Measurements from ENCODE around the gene FMNL1.

The FMNL1 gene

GRCh38 chr17:45232514-45233422, 11.1 kb downstream of the FMNL1 start:
- Histone ChIP-seq H3K27ac (replicated peaks) (no peak overlapping the region), H3K27me3 (ENCODE audit: insufficient read depth, poor library complexity, severe bottlenecking) (no peaks in the 10 kb centered on the region), H3K4me3 (replicated peaks; ENCODE audit: insufficient read depth, low read length) (no peak overlapping the region)
- no peak for DNase-seq (ENCODE audit: low read depth in 1 of 2, low spot score in 1 of 2)
- TF ChIP-seq, protein P1, sequence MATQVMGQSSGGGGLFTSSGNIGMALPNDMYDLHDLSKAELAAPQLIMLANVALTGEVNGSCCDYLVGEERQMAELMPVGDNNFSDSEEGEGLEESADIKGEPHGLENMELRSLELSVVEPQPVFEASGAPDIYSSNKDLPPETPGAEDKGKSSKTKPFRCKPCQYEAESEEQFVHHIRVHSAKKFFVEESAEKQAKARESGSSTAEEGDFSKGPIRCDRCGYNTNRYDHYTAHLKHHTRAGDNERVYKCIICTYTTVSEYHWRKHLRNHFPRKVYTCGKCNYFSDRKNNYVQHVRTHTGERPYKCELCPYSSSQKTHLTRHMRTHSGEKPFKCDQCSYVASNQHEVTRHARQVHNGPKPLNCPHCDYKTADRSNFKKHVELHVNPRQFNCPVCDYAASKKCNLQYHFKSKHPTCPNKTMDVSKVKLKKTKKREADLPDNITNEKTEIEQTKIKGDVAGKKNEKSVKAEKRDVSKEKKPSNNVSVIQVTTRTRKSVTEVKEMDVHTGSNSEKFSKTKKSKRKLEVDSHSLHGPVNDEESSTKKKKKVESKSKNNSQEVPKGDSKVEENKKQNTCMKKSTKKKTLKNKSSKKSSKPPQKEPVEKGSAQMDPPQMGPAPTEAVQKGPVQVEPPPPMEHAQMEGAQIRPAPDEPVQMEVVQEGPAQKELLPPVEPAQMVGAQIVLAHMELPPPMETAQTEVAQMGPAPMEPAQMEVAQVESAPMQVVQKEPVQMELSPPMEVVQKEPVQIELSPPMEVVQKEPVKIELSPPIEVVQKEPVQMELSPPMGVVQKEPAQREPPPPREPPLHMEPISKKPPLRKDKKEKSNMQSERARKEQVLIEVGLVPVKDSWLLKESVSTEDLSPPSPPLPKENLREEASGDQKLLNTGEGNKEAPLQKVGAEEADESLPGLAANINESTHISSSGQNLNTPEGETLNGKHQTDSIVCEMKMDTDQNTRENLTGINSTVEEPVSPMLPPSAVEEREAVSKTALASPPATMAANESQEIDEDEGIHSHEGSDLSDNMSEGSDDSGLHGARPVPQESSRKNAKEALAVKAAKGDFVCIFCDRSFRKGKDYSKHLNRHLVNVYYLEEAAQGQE (IDR thresholded peaks at IDR 0.05; ENCODE audit: insufficient replicate concordance, low read depth) = no peak
- TF ChIP-seq GABPA (IDR thresholded peaks at IDR 0.05; ENCODE audit: low read depth) (no peak), SPI1 (IDR thresholded peaks at IDR 0.05; ENCODE audit: borderline replicate concordance, low read depth) (no peak), CTCF (IDR thresholded peaks at IDR 0.05; ENCODE audit: insufficient read depth, low read length) (no peak), POLR2AphosphoS5 (IDR thresholded peaks at IDR 0.05; ENCODE audit: low read depth) (no peak)

DNA sequence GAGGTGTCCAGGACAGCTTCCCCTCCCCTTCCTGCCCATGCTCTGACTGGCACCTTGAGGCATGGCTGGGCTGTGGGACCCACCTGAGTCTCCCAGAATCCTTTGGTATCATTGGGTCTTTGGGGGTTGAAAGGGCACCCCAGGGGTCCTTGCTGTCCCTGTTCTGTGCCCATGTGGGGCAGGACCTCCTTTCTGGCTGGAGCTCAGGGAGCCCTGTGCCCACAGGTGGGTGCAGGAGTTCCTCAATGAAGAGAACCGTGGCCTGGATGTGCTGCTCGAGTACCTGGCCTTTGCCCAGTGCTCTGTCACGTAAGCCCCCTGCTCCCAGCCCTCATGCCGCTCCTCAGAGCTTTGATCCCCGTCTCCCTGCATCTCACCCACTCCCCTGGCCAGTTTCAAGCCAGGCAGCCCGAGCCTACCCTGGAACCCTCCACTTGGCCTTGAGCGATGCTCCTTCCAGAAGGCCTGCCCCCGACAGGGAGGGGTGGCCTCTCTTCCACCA, 11.8 kb downstream of the FMNL1 start:
- Histone ChIP-seq H3K27ac (replicated peaks) (no peak overlapping the region), H3K27me3 (ENCODE audit: insufficient read depth, poor library complexity, severe bottlenecking) (no peaks in the 10 kb centered on the region), H3K4me3 (replicated peaks; ENCODE audit: insufficient read depth, low read length) (no peak overlapping the region)
- TF ChIP-seq, protein P1 (IDR thresholded peaks at IDR 0.05; ENCODE audit: insufficient replicate concordance, low read depth) = no peak
- TF ChIP-seq CTCF (IDR thresholded peaks at IDR 0.05; ENCODE audit: insufficient read depth, low read length) (no peak), SPI1 (IDR thresholded peaks at IDR 0.05; ENCODE audit: borderline replicate concordance, low read depth) (no peak), GABPA (IDR thresholded peaks at IDR 0.05; ENCODE audit: low read depth) (no peak), POLR2AphosphoS5 (IDR thresholded peaks at IDR 0.05; ENCODE audit: low read depth) (no peak)
- DNase-seq (ENCODE audit: low read depth in 1 of 2, low spot score in 1 of 2) = no peak

DNA sequence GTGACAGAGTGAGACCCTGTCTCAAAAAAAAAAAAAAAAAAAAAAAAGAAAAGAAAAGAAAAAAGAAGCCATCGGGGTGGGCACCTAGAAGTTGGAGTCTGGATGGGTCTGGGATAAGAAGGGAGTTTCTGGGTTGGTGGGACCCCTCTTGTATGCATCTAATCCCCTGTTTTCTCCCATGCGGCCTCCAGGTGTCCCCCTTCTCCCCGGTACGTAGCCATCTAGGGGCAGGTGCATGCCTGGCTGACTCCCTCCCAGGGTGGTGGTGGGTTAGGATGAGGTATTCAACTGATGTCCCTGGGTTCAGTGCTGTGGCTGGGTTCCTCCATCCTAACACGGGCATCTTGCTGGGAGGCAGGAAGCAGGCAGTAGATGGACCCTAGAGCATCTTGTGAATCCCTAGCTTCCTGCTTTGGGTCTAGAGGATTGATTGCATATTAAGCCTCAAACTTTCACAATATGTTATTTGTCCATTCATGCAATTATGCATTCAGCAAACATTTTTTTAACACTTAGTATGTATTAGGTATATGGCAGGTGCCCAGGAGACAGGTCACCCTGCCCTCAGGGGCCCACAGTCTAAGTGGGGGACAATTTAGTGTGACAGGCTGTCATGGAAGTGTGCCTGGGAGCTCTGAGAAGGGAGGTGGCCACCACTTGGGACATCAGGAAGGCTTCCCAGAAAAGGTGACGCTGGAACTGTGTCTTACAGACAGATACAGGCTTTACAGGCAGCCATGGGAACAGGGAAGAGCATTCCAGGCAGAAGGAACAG, 13.1 kb downstream of the FMNL1 start:
- TF ChIP-seq, protein P1 (IDR thresholded peaks at IDR 0.05; ENCODE audit: insufficient replicate concordance, low read depth) = no peak
- TF ChIP-seq CTCF (IDR thresholded peaks at IDR 0.05; ENCODE audit: insufficient read depth, low read length) = peak; percentile 1
- peak overlapping the region; percentile 36 for H3K27ac ChIP-seq (replicated peaks)
- H3K27me3 ChIP-seq (ENCODE audit: insufficient read depth, poor library complexity, severe bottlenecking) = no peaks in the 10 kb centered on the region
- peak in 1 of 2 experiments; percentile 36 for DNase-seq (ENCODE audit: low read depth in 1 of 2, low spot score in 1 of 2)
- H3K4me3 ChIP-seq (replicated peaks; ENCODE audit: insufficient read depth, low read length) = no peak overlapping the region

Data from HL-60 (cell line).